Upper lobe of left lung (tissue), 4 donors: ENCODE measurements around the gene CIZ1.

ENCODE experiments used
- CTCF ChIP-seq, 6 experiments: fragments of 450-650 bp in 4 of 6; fragments of 200-600 bp in 2 of 6; sonication (generic) in 2 of 6; IDR thresholded peaks; one replicate each; pipeline ENCODE4 v1.5.1; 2016 to 2019; ENCODE audit warnings: antibody characterized with exemption in 6 of 6
- EP300 ChIP-seq, 4 donors: sonication (generic); formaldehyde crosslinking; IDR thresholded peaks; one replicate each; pipeline ENCODE4 v1.5.1; 2017; ENCODE audit warnings: antibody characterized with exemption in 4 of 4, control low read depth in 2 of 4
- POLR2A ChIP-seq, 4 donors: fragments of 450-650 bp; IDR thresholded peaks; one replicate each; pipeline ENCODE4 v1.5.1; 2016 to 2017; ENCODE audit warnings: antibody characterized with exemption in 4 of 4, mild to moderate bottlenecking in 2 of 4

GRCh38 chr9:128222880-128223670 lies 31.7 kb upstream of the CIZ1 start:
- TF ChIP-seq CTCF (IDR thresholded peaks at IDR 0.05) (no peak), POLR2A (IDR thresholded peaks at IDR 0.05) (no peak), EP300 (IDR thresholded peaks at IDR 0.05) (no peak)
